HG03442 (cell line): Measurements from ENCODE around the gene TUBA4B.
"Not testable (repeated sequence)": the region's sequence is repeated elsewhere in the genome, so short reads cannot be mapped to it uniquely, and the experiment has no call there.

ENCODE experiments used
- ATAC-seq: cut with Tn5 transposase; IDR thresholded peaks from one replicate; pipeline ENCODE4 v1.9.1; 2021; ENCODE audit warnings: mild to moderate bottlenecking, moderate library complexity; ENCODE audit not compliant: unreplicated experiment

Gene TUBA4B

DNA sequence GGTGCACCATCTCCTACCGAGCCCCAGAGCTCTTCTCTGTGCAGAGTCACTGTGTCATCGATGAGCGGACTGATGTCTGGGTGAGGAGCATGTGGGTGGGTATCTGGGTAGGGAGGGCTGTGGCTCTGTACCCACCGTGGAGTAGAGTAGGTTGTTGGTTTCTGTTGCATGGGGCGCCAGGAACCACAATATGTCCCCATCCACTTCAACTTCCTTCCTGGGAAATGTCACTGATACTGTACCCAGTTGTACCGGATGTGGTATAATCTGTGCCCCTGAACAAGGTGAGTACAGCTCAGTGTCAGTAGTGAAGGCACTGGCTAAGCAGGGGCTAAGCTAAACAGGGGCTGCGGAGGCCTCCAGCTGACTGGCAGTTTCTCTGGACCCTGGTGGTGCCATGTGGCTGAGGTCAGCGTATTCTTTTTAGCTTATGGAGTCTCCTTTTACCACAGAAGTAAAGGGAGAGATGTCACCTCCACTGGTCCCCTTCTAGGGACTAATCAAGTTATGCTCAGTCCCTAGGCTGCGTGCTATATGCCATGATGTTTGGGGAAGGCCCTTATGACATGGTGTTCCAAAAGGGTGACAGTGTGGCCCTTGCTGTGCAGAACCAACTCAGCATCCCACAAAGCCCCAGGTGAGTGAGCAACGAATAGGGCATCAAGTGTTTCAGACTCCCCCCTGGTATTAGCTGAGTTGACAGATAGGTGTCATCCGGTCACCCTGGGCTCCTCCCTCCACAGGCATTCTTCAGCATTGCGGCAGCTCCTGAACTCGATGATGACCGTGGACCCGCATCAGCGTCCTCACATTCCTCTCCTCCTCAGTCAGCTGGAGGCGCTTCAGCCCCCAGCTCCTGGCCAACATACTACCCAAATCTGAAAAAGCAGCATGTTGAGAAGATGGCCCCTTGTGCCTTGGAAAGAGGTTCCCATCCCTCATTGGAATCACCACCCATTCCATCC lies 5.1 kb upstream of the TUBA4B start:
- ATAC-seq, result no peak

DNA sequence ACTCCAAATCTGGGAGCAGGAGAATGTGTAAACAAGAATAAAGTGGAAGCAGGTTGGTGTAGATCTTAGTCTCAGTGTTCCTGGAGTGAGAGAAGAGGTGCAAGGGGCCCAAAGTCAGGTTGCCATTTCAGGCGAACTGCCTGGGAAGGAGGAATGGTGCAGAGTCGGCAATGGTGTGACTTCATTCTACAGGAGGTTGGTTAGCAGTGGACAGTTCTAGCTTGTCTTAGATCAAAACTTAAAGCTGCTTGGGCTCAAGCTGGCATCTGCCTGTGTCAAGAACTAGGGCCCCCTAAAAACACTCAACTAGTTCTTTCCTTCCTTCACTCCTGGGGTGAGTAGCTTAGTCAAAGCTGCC lies 4.2 kb upstream of the TUBA4B start:
- no peak for ATAC-seq

DNA sequence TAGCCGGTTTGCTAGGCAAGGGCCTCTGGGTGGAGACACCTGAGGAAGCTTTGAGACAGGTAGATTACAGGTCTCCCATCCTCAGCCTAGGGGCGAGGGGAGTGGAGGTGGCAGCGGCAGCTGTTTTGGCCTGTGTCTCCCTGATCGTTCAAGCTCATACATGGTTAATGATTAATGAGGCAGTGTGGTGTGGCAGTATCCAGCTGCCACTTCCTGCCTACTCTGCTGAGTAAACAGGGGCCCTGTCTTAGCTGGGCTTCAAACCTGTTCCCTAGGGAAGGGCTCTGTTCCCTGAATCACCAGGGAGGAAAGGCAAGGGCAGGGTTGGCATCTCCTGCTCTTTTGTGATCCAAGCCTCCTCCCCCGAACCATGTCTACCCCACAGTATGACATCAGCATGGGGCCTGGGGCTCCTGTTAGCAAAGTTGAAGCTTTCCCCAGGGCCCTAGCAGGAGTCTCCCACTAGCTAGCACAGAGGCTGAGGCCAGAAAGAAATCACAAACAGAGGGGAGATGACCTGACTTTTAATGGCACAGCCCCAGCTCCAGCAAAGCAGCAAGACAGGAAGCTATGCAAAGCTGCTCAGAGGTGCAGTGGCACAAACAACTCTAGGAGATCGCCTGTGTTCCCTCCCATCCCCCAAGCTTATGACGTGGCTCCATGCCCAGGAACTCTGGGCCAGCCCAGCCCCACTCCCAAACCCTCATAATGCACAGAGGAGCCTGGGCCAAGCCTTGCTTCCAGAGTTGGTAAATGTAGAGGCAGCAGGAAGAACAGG lies 3.7 kb upstream of the TUBA4B start:
- ATAC-seq, result peak; percentile 17

DNA sequence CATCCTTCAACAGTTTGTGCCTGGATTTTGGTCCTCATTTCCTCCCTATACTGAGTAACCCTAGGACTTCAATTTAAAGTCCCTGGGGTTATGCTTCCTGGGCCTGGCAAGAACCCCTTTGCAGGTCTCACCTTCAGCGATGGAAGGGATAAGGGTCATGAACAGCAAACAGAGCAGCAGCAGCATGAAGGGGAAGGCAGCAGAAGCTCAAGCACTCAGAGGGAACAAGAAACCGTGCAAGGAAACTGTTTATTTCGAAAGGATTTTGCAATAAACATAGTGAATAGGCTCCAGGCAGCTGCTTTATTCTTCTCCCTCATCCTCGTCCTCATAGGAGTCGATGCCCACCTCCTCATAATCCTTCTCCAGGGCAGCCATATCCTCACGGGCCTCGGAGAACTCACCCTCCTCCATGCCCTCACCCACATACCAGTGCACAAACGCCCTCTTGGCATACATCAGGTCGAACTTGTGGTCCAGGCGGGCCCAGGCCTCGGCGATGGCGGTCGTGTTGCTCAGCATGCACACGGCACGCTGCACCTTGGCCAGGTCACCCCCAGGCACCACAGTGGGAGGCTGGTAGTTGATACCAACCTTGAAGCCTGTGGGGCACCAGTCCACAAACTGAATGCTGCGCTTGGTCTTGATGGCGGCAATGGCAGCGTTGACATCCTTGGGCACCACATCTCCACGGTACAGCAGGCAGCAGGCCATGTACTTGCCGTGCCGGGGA lies 2.8 kb upstream of the TUBA4B start:
- no peak for ATAC-seq

DNA sequence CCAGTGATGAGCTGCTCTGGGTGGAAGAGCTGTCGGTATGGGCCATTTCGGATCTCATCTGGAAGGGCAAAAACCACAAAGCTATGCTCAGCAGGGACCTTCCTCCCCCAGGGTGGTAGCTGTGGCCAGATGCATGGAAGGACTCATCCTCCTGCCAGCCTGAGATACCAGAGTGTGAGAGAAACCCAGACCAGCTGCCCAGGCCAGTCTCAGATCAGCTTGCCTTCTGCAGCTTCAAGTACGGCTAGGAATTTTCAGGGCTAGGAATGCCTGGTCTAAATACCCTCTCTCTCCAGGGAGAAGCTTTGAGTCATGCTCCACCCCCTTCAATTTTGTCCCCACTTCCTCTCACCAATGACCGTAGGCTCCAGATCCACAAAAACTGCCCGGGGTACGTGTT lies 1.4 kb upstream of the TUBA4B start:
- ATAC-seq, result no peak

DNA sequence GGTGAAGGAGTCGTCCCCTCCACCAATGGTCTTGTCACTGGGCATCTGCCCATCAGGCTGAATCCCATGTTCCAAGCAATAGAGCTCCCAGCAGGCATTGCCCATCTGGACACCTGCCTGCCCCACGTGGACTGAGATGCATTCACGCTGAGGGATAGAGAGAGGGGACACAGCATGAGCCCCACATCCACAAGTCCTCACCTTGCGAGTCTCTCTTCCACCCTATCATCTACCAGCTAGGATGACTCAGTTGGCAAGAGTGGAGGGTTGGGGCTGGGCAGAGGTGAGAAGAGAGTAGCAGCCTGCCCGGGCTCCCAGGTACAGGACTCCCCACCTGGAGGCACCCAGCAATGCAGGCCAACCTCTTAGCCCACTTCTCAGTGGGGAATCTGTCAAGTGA lies 959 bp upstream of the TUBA4B start:
- ATAC-seq, result no peak

DNA sequence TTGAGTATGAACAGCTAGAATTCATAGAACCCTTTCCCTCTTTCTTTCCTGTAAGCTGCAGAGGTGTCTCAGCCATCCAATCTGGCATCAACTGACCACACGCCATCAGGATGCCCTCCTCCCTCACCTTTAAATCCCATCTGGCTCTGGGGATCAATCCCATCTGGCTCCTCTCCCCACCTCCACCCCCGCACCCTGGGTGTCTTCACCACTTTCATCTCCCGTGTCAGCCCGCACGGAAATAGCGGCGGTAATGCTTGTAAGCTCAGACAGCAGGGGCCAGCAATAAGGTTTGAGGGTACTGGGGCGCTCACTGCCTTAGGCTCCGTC lies 508 bp upstream of the TUBA4B start:
- ATAC-seq, result no peak

DNA sequence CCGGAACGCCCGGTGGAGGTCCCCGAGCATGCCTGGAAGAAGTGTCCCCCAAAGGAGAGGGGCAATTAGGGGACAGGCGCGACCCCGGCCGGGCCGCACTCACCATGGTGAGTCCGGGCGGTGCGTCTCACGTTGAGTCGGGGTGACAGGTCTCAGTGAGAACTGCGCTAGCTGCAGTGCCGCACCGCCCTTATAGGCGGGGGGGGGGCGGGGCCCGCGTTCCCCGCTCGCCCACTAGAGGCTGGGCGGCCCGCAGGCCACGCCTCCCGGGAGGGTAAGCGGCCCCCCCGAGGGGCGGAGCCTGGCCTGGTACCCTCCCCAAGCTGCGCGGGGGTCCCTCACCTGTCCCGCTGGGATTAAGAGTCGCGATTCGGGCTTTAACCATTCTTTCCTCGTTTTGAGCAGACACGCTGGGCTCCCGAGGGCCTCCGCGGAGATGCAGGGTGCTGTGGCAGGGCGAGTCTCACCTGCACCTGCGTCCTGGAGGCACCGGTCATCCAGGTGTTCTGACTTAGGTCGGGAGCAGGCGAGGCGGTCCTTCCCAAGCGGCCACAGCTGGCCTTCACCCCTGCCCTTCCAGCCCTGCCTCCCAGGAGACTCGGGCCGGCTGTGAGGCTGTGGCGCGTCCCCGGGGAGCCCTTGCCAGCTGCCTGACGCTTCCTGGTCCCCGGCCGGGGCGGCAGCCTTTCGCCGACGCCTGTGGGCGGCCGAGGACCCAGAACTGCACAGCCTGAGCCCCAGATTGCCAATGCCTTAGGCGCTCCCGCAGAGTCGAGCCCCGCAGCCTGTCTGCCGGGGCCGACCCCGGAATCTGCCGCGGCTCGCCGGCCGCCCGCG lies 928 bp downstream of the TUBA4B start, which contains the start of gene TUBA4A:
Gene TUBA4A (minus strand): TSS at position 166 of the 837 bp plus-strand sequence. CDS start 60 bp downstream, at position 106.
- ATAC-seq, result peak; percentile 52

DNA sequence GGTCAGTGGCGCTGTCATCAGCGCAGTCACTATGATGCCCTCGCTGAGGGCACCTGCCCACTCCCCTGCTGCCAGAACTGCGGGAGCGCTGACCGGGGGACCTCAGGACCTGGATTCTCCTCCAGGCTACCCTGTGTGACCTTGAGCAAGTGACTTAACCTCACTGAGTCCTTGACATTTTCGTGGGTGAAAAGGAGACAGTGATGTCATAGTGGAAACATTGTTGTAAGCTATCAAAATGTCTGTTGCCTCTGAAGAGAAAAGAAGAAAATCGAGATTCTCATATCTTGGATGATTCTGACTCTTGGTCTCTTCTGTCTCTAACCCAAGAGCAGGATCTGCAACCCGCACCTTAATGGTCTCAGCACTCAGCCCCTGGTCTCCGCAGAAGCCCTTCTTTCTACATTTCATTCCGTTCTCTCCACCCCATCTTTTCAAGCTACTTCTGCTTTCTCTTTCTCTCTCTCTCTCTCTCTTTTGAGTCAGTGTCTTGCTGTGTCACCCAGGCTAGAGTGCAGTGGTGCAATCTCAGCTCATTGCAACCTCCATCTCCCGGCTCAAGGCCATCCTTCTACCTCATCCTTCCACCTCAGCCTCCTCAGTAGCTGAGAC lies 1.7 kb downstream of the TUBA4B start:
- ATAC-seq, result peak; percentile 21

DNA sequence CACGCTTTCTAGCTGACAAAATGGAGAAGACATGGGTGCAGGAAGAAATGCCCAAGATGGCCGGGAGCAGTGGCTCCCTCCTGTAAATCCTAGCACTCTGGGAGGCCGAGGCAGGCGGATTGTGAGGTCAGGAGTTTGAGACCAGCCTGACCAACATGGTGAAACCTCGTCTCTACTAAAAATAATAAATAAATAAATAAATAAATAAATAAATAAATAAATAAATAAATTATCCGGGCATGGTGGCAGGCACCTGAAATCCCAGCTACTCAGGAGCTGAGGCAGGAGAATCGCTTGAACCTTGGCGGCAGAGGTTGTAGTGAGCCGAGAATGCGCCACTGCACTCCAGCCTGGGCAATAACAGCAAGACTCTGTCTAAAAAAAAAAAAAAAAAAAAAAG lies 5.9 kb downstream of the TUBA4B start:
- not testable (repeated sequence) for ATAC-seq

DNA sequence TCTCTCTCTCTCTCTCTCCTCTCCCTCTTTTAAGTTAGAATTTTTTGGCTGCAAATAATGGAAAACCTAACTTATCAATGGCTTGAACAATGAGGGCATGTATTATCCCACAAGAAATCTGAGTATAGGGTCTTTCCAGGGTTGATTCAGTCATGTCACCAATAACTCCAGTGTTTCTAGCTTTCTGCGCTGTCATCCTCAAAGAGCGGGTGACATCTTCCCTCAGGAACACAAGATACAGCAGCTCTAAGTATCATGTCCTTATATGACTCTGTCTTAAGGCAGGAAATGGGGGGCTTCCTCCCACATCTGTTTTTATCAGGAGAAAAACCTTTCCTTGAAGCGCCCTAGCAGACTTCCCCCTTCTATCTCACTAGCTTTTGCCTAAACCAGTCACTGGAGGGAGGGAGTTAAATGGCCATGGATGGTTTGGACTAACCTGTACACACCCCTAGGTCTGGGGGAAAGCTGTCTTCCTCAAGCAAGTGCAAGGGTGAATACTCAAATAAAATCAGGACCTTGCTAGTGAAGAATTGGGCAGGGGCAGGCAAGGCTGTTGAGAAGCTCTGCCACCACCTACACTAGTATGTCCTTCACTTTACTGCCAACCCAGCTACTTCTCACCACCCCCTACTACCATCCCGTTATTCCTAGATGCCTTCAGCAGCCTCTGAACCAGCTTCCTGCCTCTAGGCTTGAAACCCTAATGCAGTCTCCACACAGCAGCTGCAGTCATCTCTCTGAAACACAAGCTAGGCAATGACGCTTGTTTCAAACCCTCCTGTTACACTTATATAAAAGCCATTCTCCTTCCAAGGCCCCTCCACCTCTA lies 8.2 kb downstream of the TUBA4B start:
- no peak for ATAC-seq

DNA sequence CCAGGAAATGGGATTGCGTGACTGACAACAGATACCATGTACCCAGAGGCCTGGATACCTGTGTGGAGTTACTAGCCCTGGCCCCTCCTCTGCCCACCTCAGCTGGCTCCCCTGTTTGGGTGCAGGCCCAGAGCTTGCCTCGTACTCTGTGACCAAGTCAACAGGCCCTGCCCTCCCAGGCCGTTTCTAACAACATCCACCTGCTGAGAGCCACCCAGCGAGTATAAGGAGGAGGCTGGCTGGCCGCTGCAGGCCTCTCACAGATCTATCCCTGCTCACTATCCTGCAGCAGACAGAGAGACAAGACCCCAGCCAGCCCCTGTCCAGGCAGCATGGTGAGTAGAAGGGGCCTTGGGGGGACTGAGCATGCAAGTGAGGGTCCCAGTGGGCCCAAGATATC lies 13.2 kb downstream of the TUBA4B start:
- ATAC-seq, result no peak

DNA sequence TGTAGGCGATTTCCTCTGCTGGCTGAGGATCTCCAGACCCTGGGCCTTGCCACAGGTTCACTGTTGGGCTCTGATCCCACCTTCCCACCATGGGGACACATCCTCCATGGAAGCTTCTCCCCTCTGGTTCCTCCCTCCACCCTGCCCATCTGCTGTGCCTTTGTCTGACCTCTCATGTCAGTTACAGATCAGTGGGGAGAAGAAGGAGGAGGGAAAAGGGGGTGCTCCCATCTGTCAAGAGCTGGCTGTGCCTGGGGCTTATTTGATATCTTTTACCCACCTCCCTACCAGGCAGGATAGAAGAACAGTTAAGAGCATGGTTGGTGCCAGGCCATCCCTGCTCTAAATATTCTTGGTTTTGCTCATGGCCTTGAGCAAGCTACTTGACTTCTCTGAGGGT lies 13.8 kb downstream of the TUBA4B start:
- ATAC-seq, result no peak

DNA sequence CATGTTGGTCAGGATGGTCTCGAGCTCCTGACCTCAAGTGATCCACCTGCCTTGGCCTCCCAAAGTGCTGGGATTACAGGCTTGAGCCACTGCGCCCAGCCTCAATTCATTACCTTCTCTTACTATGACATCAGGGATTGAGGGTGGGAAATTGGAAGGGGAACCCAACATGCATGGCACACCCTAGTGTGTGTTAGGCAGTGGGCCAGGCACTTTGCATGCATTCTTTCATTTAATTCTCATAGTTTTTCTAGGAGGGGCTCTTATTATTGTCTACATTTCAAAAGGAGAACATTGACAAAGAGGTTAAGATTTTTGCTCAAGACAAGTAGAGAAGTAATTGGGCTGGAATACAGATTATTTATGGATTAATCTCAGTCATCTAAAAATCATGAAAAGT lies 15.3 kb downstream of the TUBA4B start:
- ATAC-seq, result no peak

DNA sequence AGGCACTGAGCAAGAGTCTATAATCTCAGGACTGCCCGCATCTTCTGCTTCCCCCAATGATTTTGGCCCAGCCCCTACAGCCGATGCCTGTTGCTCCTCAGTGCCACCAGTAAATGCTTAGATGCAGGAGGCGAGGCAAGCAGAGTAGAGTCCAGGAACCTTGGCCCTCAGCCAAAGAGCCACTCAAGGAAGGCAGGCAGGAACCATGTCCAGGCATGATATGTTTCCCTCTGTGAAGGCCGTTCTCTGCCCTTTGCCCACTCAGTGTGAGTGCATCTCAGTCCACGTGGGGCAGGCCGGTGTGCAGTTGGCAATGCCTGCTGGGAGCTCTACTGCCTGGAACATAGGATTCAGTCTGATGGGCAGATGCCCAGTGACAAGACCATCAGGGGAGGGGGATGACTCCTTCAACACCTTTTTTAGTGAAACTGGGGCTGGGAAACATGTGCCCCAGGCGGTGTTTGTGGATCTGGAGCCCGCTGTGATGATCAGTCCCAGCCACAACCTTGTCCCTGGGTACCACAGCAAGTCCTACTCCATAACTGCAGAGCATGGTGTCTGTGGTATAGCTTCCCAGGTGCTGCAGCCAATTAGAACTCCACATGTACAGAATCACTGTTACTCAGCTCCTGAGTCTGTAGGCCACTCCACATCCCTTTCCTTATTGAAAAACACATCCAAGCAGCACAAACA lies 16.5 kb downstream of the TUBA4B start:
- no peak for ATAC-seq

DNA sequence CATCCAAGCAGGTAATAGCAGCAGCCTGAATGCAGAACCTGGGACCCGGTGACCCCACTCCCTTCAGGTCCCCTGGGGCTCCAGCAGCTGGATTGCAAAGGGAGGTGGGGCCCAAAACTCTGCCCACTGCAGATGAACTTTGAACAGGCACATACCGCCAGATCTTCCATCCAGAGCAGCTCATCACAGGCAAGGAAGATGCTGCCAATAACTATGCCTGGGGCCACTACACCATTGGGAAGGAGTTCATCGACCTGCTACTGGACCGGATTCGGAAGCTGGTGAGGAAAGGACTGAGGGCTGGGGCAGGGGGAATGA lies 17.0 kb downstream of the TUBA4B start:
- ATAC-seq, result no peak

DNA sequence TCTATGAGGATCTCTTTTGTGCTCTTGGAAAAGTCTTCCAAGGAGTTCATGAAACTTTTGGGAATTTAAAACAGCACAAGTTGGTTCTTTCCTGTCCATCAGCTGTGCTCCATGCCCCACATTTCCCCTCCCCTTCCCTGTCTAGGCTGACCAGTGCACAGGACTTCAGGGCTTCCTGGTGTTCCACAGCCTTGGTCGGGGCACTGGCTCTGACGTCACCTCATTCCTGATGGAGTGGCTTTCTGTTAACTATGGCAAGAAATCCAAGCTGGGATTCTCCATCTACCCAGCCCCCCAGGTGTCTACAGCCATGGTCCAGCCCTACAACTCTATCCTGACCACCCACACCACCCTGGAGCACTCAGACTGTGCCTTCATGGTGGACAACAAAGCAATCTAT lies 18.0 kb downstream of the TUBA4B start:
- ATAC-seq, result no peak

DNA sequence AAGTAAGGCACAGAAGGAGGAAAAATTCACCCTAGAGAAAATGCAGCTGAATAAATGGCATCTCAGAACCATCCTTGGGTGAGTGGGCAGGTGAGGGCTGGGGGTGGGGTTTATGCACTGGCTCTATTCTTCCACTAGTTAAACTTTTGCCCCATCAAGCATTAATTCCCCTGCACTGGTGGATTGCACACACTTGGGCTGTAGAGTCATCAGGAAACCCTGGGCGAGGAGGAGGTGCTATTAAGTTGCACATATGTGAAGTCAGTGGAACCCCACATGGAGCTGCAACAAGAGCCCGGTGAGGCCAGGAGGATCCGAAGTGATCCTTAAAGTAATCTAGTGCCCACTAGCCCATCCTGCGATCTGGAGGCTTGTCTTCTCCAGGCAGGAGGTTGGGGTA lies 19.3 kb downstream of the TUBA4B start:
- no peak for ATAC-seq

DNA sequence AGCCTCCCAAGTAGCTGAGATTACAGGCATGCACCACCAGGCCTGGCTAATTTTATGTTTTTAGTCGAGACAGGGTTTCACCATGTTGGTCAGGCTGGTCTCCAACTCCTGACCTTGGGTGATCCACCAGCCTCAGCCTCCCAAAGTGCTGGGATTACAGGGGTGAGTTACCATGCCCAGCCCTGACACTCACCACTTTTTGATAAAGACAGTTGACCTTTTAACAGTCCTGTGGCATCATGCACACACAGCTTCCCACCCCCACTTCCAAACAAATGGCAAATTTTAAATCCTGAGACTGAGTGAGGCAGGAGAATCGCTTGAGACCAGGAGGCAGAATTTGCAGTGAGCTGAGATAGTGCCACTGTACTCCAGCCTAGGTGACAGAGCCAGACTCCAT lies 20.0 kb downstream of the TUBA4B start:
- ATAC-seq, result no peak
